Putamen (tissue), 1 donor: Measurements from ENCODE around the gene SEMA3A.
"Not testable (repeated sequence)": the region's sequence is repeated elsewhere in the genome, so short reads cannot be mapped to it uniquely, and the experiment has no call there.

Experiments used
- DNase-seq: peaks from one replicate; pipeline ENCODE4 v3.0.0-alpha.2; 2016; ENCODE audit warnings: low spot score

Gene SEMA3A

DNA sequence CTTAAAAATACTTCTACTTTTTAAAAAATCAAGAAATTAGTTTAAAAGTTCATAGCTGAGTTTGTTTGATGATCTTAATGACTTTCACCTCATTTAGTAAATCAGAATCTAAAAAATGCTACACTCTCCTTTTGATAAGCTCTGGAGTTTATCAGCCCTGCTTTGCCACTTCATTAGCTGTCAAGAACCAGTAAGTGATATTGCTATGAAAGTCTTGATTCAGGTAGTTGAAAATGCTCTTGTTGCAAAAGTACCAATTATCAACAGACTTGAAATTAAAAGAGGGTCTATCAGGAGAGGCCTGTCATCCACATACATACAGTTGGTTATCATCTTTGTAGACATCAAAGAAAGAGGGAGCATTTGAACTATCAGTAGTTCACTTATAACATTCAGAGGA is 41.6 kb downstream of the SEMA3A start:
- DNase-seq: no peak

DNA sequence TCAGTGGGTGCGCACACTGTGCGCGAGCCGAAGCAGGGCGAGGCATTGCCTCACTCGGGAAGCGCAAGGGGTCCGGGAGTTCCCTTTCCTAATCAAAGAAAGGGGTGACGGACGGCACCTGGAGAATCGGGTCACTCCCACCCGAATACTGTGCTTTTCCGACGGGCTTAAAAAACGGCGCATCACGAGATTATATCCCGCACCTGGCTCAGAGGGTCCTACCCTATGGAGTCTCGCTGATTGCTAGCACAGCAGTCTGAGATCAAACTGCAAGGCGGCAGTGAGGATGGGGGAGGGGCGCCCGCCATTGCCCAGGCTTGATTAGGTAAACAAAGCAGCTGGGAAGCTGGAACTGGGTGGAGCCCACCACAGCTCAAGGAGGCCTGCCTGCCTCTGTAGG is 44.2 kb downstream of the SEMA3A start:
- DNase-seq: not testable (repeated sequence)

DNA sequence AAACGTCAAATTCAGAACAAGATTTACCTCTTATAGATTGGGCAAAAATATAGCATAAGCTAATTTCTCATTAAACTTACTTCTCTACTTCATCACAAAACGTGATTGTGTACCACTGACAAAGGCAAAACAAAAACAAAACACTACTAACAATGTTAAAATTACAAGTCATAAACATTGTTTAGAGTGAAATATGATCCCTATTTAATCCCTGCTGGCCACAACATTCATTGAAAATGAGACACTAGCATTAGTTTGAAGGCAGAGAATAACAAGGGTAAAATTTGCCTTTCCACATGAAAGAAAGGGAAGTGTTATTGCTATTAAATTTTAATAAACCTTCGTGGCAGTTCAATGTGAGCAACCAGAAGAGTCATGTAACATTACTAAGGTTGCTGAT is 45.0 kb downstream of the SEMA3A start:
- DNase-seq: no peak

DNA sequence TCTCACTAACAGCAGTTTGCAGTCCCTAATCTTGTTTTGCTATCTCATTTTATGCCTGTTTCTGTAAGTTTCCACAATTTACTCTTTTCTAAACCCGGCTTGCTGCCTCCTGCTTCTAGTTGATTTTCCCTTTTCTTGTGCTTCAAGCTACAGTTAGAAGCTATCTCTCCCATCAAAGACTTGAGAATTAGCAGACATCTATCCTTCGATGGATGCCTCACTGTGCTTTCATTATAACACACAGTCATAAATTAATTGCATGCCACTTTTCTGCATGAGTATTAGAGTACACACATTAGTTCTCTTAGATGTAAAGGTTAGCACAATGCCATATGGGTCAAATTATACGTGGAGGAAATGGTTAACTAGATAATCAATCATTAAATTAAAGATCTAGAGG is 48.7 kb downstream of the SEMA3A start:
- DNase-seq: no peak

DNA sequence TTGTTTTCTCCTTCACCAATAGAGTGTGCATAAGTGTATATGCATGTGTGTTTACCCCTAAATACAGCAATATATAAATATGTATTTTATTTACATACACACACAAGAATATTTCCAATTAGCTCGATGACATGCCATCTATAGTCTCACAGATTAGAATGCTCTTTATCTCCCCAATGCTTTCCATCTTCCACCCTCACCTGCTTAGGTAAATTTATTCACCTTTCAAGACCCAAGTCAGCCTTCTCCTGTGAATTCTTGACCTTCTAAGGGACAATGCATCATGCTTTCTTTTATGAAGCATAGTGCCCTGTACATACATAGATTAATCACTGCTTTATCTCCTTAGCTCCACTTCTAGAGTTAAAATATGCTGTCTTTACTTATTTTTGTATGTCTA is 49.7 kb downstream of the SEMA3A start:
- no peak for DNase-seq

DNA sequence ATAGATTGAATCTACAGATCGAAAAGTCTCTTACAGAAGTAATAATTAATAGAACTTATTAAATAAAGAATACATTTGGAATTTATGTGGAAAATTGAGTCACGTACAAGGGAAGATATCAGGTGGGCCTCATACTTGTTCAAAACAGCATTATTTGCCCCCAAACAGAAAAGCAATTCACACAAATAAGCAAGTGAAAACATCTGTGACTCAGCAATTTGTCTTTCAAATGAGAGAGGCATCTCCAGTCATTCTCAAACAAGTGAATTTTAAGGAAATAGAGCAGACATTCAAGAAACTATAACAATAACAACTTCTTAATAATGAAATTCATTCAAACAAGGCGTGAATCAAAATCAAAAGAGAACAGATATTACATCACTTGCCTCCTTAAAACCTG is 50.1 kb downstream of the SEMA3A start:
- DNase-seq: no peak

DNA sequence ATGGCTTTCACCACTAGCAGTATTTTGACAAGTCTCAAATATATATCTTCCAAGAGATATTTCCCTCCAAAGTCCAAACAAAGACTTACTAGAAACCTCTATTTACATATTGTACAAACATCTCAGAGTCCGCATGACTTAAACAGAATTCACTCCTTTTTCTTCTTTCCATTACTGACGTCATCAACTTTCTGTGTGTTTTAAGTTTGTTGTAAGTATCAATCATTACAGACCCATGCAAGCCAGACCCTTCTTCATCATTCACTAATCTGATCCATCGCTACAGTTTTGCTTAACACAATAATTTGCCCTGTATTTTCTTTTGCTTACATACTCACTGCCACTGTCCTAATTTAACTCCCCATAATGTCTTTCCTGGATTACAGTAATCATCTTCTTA is 51.9 kb downstream of the SEMA3A start:
- no peak for DNase-seq

DNA sequence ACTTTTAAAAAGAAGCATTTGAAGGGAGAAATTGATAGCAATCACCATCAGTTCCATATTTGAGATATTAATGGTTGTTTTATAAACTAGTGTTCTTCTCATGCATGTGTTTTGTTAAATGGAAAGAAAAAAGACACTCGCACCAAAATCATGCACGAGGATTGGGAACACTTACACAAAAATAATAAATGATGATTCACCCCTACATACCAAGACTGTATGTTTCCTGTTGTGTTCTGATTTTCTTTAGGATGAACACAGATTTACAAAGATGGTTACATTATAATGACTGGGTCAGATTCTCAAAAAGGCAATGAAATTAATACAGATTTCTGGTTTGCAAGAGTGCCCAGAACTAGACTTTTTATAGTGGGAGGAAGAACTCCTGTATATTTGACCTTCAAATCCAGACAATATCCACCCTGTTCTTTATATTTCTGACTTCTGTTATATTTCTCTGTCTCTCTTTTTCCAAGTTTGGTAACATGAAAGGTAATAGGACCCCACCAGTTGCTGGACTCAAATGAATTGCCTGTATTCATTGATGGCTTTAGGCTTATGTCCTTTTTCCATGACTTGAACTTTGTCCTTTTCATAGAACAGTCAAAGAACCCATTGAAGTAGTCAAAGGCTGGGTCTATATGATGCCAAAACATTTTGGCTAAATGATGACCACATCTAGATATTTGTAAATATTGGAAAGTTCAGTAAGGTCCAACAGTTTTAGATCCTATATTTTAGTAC is 54.4 kb downstream of the SEMA3A start:
- DNase-seq: no peak

DNA sequence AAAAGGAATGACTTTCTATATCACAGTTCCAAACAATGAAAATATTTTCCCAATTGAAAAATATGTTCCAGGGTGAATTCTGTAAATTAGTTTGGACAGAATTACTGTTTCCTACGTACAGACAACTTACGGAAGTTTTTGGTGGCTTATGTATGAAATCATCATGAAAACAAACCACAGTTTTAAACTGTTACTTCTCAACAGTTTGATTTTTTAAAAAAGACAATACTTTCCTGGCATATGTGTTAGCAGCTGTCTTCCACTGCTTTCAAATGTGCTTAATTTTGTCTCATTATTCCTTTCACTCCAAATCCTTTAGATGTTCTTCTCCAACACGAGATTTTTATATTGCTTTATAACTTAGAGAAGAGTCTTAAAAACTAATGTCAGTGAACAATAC is 56.2 kb downstream of the SEMA3A start:
- DNase-seq: no peak

DNA sequence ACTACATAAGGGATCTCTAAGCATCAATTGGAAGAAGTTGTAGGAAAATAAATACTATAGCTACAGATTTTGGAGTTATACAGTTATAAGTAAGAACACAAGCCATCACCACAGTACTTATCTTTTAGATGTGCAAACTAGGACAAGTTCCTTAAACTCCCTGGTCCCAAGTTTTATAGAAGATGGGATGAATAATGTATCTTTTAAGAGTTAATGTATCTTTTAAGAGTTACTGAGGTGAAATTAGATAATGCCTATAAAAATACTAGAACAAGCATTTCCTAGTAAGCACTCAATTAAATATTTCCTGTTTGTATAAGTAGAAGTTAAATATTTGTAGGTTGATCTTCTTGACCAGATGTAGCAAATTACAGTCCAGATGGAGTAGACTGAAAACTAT is 56.8 kb downstream of the SEMA3A start:
- no peak for DNase-seq

DNA sequence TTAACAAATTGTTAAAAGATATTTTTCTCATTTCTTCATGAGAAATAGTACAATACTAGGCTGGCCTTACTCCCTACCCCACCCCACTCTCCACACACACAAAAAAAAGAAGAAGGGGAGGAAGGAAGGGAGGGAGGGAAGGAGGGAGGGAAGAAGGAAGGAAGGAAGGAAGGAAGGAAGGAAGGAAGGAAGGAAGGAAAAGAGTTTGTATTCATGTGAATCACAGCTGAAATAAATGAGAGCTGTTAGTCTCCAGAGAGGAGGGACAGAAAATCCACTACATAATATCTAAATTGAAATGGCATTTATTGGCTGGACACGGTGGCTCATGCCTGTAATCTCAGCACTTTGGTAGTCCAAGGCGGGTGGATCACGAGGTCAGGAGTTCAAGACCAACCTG is 57.8 kb downstream of the SEMA3A start:
- no peak for DNase-seq

DNA sequence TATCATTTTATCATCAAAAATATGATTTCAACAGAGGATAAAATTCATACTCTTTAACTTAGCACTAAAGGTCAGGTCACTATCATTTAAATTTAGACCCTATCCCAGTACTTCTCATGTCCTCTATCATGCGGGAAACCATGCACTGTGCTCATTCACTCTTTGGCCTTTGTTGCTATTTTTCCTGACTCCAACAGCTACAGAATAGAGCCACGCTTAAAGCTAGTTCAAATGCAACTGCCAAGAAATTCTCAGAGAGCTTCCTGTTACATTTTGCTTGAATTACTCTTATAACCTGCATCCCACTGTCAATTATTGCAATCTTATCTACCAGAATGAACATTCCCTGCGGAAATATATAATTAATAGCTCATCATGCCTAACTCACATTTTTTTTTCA is 58.3 kb downstream of the SEMA3A start:
- no peak for DNase-seq

DNA sequence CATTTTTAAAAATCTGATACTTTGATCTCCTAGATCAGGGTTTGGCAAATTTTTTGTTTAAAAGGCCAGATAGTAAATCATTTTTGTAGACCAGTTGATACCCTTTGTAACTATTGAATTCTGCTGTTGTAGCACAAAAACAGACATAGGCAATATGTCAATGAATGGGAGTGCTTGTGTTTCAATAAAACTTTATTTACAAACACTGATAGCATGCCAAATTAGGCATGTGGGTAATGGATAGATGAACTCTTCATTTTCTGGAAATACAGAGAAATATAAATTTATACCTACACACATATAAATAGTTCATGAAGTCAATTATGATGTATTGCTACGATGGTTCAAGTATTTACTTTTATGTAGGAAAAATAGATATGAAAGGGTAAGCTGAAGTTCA is 60.4 kb downstream of the SEMA3A start:
- no peak for DNase-seq

DNA sequence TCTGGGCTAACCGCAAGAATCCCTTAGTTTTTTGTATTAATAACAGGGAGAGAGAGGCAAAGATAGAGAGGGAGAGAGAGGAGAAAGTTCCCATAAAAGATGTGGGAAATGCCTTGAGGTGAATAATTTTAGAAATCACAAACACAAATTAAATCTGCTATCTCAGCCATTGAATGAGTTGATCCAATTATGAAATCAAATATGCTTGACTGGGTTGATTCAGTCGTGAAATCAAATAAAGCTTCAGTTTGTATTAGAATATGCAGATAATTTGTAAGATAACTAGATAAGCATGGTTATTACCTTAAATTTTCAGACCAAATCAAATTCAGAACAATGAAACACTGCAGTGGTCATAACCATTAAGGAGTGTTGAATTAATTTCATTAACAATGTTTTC is 68.9 kb downstream of the SEMA3A start:
- DNase-seq: no peak

DNA sequence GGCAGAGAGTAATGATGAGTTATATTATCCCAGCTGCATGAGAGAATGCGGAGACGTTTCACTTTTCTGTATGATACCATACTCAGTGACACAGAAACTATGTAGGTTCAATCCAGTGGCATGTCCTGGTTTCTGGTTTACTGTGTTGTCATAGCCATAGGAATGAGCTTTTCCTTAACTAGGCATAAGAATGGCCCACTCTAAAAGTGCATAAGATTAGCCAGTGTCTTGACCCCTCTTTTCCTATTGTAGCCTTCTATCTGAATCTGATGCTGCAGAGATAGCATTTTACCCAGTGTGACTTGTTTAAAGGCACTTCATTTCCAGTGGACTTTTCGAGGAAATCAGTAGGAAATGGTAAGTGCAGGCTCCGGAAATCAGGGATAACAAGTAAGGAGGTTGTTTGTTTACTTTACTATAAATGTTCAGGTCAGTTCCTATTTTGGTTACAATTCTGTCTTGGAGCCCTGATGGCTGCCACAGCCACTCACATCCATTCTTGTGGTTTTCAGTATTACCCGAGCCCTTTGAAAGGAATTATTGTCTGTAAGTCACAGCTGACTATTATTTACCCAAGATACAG is 70.5 kb downstream of the SEMA3A start:
- DNase-seq: peak; percentile 34

DNA sequence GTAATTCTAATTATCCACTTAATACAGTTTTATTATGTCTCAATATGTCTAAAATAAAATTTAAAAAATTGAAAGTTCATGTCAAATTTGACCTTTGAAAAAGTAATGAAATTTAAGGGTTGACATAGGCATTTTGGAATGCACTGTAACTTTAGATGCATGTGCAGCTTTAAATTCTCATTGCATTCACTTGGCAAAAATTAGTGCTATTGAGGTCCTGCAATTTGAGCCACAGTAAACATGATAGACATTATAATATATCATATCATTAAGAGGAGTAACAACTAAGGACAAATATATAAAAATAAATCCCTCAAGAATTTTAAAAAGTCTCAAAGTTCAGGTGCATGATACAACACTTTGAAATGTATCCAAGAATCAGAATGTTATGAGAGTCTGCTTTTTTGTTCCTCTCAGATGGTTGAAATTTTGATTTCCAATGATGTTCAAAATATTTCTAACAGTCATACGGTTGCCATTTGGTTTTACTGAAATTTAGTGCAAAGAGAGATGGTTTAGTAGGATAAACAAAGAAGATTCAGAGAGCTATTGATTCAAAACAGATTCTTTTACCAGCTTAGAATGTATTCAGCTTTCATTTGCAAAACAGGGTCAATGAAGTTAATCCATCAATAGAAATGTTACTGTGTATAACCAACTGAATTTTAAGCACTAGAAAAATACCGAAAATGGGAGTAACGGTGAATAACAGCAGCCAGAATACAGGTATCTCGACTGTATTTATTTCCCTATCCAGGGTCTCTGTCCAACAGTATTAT is 71.8 kb downstream of the SEMA3A start:
- no peak for DNase-seq

DNA sequence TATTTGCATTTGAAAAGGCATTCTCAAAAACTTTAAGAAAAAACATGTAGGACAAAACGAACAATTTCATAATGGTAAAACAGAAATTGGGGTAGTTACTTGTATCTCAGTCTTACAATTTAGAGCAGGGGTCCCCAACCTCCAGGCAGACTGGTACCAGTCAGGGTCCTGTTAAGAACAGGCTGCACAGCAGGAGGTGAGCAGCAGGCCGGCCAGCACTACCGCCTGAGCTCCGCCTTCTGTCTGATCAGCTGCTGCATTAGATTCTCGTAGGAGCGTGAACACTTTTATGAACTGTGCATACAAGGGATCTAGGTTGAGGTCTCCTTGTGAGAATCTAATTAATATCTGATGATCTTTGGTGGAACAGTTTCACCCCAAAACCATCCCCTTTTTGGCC is 77.3 kb downstream of the SEMA3A start:
- no peak for DNase-seq

DNA sequence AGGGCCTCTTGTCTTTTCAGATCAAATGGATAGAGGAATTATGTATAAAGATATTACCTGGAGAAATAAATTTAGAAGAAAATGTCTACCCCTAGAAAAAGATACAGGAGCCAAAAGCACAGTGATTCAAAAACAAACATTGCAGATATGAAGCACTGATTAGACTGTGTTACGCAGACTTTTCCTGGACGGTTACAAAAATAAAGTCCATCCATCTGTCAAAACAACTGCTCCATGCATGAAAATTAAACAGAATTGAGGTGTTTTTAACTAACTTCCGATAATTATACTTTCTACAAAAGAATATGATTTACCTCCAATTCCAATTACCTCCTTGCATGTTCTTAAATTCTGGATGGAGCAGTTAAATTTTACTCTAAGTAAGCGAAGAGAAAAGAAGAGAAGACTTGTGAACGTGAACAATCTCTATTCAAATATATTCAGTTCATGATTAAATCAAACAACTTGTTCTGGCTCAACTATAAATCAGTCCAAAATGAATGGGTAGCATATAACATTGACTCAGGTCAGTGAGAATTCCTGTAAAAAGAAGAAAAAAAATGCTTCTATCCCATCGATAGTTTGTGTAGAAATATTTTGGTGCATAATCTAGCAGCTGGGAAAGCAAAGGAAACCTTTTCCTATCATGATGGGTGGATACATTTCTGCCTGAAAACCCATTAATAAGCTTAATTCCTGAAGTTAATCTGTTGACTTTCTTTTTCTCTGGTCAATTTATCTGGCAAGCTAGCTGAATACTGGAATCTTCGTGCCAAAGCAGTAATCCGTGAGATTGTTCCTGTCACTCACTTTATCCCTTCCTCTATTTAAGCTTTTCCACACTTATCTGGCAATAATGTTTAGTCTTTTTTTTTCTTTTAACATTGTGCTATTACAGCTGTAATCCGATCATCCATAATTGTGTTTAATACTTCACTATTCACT is 80.4 kb downstream of the SEMA3A start:
- no peak for DNase-seq

DNA sequence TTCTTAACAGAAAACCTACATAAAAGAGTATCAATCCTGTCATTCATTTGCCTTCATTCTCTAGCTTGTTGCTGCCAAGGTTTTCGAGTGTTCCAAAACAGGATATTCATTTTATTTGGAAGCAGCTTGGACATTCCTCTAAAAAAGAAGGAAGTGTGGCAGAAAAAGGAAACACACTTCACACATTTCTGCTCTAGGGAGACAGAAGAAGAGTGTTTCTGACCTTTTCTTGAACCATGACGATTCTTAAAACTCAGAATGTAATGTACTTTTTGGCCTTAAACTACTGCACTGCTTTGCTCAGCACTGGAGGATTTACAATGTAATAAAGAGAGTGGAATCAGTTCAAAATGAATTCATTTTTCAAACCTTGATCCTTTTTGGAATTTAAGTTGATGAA is 81.3 kb downstream of the SEMA3A start:
- no peak for DNase-seq

DNA sequence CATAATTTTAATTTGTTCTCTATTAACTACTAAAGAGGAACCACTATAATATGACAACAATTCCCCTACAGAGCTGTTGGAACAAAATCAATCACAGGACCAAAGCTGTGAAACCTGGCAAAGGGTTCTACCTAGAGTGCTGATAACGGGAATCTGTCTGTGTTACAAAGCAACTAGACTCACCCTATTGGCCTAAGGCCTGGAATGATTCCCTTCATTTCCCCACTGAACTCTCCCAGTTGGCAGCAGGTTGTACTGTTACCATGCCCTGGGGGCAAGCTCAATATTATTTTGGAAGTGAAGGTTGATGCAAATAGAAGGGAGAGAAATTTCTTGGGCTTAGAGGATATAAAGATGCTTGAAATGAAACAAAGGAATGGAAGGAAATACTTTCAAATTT is 81.8 kb downstream of the SEMA3A start:
- no peak for DNase-seq

DNA sequence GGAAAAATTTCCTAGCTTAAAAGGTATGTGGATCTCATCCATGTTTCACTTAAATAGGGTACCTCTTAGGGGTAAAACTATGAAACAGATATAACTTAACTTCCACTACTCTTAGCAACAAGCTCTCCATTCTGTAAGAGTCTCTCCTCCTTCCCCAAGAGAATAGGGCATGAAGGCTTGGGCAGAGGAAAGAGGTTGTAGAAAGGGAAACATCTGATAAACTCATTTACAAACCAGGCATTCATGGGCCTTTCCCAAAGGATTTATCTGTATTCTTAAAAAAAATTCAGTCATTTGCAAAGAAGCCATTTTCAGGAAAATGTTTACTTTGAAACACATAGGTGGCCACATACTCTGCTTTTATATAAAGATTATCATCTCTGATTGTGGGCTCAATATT is 82.7 kb downstream of the SEMA3A start:
- DNase-seq: no peak

DNA sequence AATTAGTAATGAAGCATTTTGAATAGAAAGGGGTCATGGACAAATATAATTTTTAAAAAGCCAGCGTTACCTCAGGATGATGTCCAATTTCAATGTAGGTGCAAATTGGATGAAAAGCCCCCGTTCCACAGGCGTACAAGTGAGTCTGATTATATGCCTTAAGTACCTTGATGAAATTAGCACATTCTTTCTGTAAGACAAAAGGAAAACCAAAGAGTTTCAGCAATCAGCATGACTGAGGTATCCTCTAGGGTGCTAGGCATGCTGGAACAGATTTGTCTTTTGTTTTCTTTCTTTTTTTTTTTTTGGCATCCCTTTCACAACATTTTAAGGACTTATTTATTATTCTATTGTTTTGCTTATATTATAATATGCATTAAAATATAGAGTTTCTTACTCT is 84.2 kb downstream of the SEMA3A start:
- no peak for DNase-seq
